ENCODE measurements around the gene TRIO. TPM values are rescaled to one million over a fixed set of nuclear protein-coding genes. Genes with fewer than 3 reads are reported as not detected.

TRIO gene
- total RNA-seq, 2 experiments from 2014 or later = 4.1 to 6.5 TPM

DNA sequence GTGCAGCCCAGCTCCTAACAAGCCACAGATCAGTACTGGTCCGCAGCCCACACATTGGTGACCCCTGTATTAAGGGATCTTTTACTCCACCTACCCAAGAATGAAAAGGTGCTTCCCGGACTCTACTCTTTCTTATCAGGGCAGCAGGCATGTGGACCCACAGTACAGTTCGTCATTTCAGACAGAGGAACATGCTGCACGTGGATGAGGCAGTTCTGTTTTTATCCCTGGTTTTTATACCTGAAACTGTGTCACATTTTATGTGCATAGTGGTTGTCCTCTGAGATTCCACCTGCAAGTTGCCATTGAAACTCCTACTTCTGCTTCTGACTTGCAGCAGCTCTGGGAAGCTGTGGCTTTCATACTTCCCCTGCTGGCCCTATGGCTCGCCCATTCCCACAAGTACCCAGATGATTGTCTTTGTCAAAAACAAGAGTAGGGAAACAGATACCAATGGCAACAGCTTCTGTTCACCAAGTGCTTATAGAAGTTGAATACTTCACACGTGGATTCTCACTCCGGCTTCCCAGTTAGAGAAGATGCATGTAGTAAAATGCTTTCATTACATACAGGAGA, 208.0 kb downstream of the TRIO start:
- no peak for ATAC-seq (ENCODE audit: poor library complexity)
- intact Hi-C loops (cut with DNase I, micrococcal nuclease) = no loop called here
- POLR2A ChIA-PET = interaction anchor here (1.5 kb wide), 1 partner anchor 298 kb away, joined by 8 read pairs; no protein-coding TSS in a partner anchor

GRCh38 chr5:14351845-14352712, 208.9 kb downstream of the TRIO start:
- intact Hi-C loops (cut with DNase I, micrococcal nuclease) = loop anchor here (1.0 kb wide), 1 partner anchor 296 kb away; no protein-coding TSS in a partner anchor
- no peak overlapping the region for H3K4me3 ChIP-seq (ENCODE audit: low read length)
- H3K4me1 Mint-ChIP-seq (ENCODE audit: low read depth) = no peaks in the 10 kb centered on the region
- H3K4me1 ChIP-seq (ENCODE audit: insufficient read depth, low read length) = peaks cover 5% of the 10 kb centered on the region
- H3K27ac Mint-ChIP-seq = no peak overlapping the region
- H3K27ac ChIP-seq (ENCODE audit: low read depth in 1 of 2, low read length in 2 of 2) = no peak overlapping the region
- no peak overlapping the region for H3K4me3 Mint-ChIP-seq
- no peaks in the 10 kb centered on the region for H3K27me3 ChIP-seq (ENCODE audit: control insufficient read depth in 1 of 2, insufficient read depth in 2 of 2, low read length in 2 of 2)
- CTCF ChIA-PET = interaction anchor here (0.5 to 1.8 kb wide), 3 partner anchors 42 to 297 kb away, joined by 3 to 21 read pairs (median 3); no protein-coding TSS in a partner anchor
- peak; percentile 24 to 80 (median 46) for DNase-seq
- H3K9me3 ChIP-seq (ENCODE audit: control insufficient read depth in 1 of 2, insufficient read depth in 1 of 2, low read length in 2 of 2) = no peaks in the 10 kb centered on the region
- H3K36me3 ChIP-seq (ENCODE audit: insufficient read depth, low read length) = no peaks in the 10 kb centered on the region
- POLR2A ChIA-PET = interaction anchor here (1.5 kb wide), 1 partner anchor 297 kb away, joined by 8 read pairs; no protein-coding TSS in a partner anchor
- no peaks in the 10 kb centered on the region for H3K9me3 Mint-ChIP-seq
- peak; percentile 89 for ATAC-seq (ENCODE audit: poor library complexity)
- peak; percentile 91 for TF ChIP-seq CTCF (IDR thresholded peaks at IDR 0.05)
- no peaks in the 10 kb centered on the region for H3K36me3 Mint-ChIP-seq (ENCODE audit: low read depth)
- H3K27me3 Mint-ChIP-seq = no peaks in the 10 kb centered on the region

More for the DNA sequence above, 208.0 kb downstream of the TRIO start:
- CTCF ChIA-PET = interaction anchor here (1.8 kb wide), 1 partner anchor 298 kb away, joined by 21 read pairs; no protein-coding TSS in a partner anchor
- peaks cover 5% of the 10 kb centered on the region for H3K4me1 ChIP-seq (ENCODE audit: insufficient read depth, low read length)
- no peaks in the 10 kb centered on the region for H3K9me3 ChIP-seq (ENCODE audit: control insufficient read depth in 1 of 2, insufficient read depth in 1 of 2, low read length in 2 of 2)
- no peaks in the 10 kb centered on the region for H3K27me3 ChIP-seq (ENCODE audit: control insufficient read depth in 1 of 2, insufficient read depth in 2 of 2, low read length in 2 of 2)
- Mint-ChIP-seq H3K36me3 (ENCODE audit: low read depth) (no peaks in the 10 kb centered on the region), H3K4me1 (ENCODE audit: low read depth) (no peaks in the 10 kb centered on the region), H3K4me3 (no peak overlapping the region), H3K9me3 (no peaks in the 10 kb centered on the region), H3K27me3 (no peaks in the 10 kb centered on the region), H3K27ac (no peak overlapping the region)
- no peaks in the 10 kb centered on the region for H3K36me3 ChIP-seq (ENCODE audit: insufficient read depth, low read length)
- TF ChIP-seq CTCF (IDR thresholded peaks at IDR 0.05) = no peak
- H3K4me3 ChIP-seq (ENCODE audit: low read length) = no peak overlapping the region
- peak in 2 of 14 experiments; percentile 17 to 25 for DNase-seq
- H3K27ac ChIP-seq (ENCODE audit: low read depth in 1 of 2, low read length in 2 of 2) = no peak overlapping the region

GRCh38 chr5:14353726-14354474, 210.8 kb downstream of the TRIO start:
- no peak overlapping the region for H3K27ac ChIP-seq (ENCODE audit: low read depth in 1 of 2, low read length in 2 of 2)
- no peak overlapping the region for H3K4me3 Mint-ChIP-seq
- intact Hi-C loops (cut with DNase I, micrococcal nuclease) = no loop called here
- ATAC-seq (ENCODE audit: poor library complexity) (no peak), DNase-seq (no peak)
- no peak overlapping the region for H3K27ac Mint-ChIP-seq
- peaks cover 5% of the 10 kb centered on the region for H3K4me1 ChIP-seq (ENCODE audit: insufficient read depth, low read length)
- H3K36me3 ChIP-seq (ENCODE audit: insufficient read depth, low read length) = no peaks in the 10 kb centered on the region
- H3K9me3 Mint-ChIP-seq = no peaks in the 10 kb centered on the region
- no peaks in the 10 kb centered on the region for H3K9me3 ChIP-seq (ENCODE audit: control insufficient read depth in 1 of 2, insufficient read depth in 1 of 2, low read length in 2 of 2)
- no peaks in the 10 kb centered on the region for H3K36me3 Mint-ChIP-seq (ENCODE audit: low read depth)
- no peak for TF ChIP-seq CTCF (IDR thresholded peaks at IDR 0.05)
- ChIA-PET POLR2A (no interaction called here), CTCF (interaction anchor here (1.9 kb wide), 1 partner anchor 295 kb away, joined by 10 read pairs; no protein-coding TSS in a partner anchor)
- no peaks in the 10 kb centered on the region for H3K27me3 ChIP-seq (ENCODE audit: control insufficient read depth in 1 of 2, insufficient read depth in 2 of 2, low read length in 2 of 2)
- no peak overlapping the region for H3K4me3 ChIP-seq (ENCODE audit: low read length)
- H3K27me3 Mint-ChIP-seq = no peaks in the 10 kb centered on the region
- no peaks in the 10 kb centered on the region for H3K4me1 Mint-ChIP-seq (ENCODE audit: low read depth)
